ENCODE data around the gene RBMS1. TPM values are rescaled to one million over a fixed set of nuclear protein-coding genes. Genes with fewer than 3 reads are reported as not detected.

RBMS1 gene
- total RNA-seq, 1 experiment from 2014 or later = 77.5 TPM

DNA sequence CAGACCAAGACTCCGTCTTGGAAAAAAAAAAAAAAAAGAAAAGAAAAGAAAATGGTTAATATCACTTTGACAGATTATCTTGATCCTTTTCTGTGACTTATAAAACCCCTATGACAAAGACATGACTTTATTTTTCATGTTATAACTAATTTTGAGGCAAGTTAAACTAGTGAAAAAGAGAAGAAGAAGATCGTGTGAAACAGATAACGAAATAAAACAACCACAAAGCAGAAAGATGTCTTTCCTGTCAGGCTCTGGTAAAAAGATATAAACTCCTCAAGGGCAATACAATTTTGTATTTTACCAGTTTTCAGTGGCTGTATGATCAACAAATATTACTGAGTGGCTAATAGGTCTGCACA is 13.4 kb upstream of the RBMS1 start:
- H3K4me3 Mint-ChIP-seq = no peak overlapping the region
- Histone ChIP-seq H2BK15ac (ENCODE audit: low read depth, low read length) (no peak overlapping the region), H3K23me2 (ENCODE audit: insufficient read length, low read depth, low read length, poor library complexity, severe bottlenecking) (no peaks in the 10 kb centered on the region), H3K4ac (ENCODE audit: low read depth, low read length) (no peak overlapping the region), H4K91ac (ENCODE audit: insufficient read length, low read depth, low read length) (no peak overlapping the region), H3T11ph (ENCODE audit: low read length) (no peak overlapping the region), H3K23ac (ENCODE audit: insufficient read length, low read depth, low read length) (no peak overlapping the region), H4K20me1 (ENCODE audit: control insufficient read depth, insufficient read depth, insufficient read length) (no peaks in the 10 kb centered on the region), H2BK120ac (ENCODE audit: low read depth, low read length, poor library complexity, severe bottlenecking) (no peak overlapping the region), H2BK5ac (ENCODE audit: insufficient read length, low read length) (no peak overlapping the region), H4K5ac (ENCODE audit: insufficient read length, low read depth, low read length) (no peak overlapping the region), H3K27me3 (ENCODE audit: insufficient read depth, low read length) (no peaks in the 10 kb centered on the region), H3K14ac (ENCODE audit: insufficient read depth, low read length) (no peak overlapping the region), H3K4me2 (ENCODE audit: insufficient read depth, insufficient read length, low read length) (no peak overlapping the region), H3K56ac (ENCODE audit: insufficient read length, low read depth, low read length) (no peak overlapping the region), H2BK20ac (ENCODE audit: low read depth, low read length, poor library complexity, severe bottlenecking) (no peak overlapping the region), H3K79me2 (ENCODE audit: insufficient read depth, low read length) (no peaks in the 10 kb centered on the region), H3K4me1 (ENCODE audit: insufficient read depth, low read length) (no peaks in the 10 kb centered on the region), H2AFZ (ENCODE audit: low read length) (no peak overlapping the region), H4K8ac (replicated peaks; ENCODE audit: insufficient read length, low read depth, low read length) (no peak overlapping the region), H3K9me3 (ENCODE audit: control insufficient read depth, low read depth, low read length) (no peaks in the 10 kb centered on the region), H3K79me1 (ENCODE audit: insufficient read depth, low read depth, low read length, poor library complexity, severe bottlenecking) (no peaks in the 10 kb centered on the region), H2AK5ac (ENCODE audit: insufficient read length, low read length) (no peak overlapping the region), H3K18ac (ENCODE audit: insufficient read length, low read depth, low read length) (no peak overlapping the region), H2BK12ac (ENCODE audit: insufficient read length, low read depth, low read length) (no peak overlapping the region), H3K9ac (ENCODE audit: extremely low read depth, insufficient read length, low read length) (no peak overlapping the region), H3K27ac (ENCODE audit: insufficient read length, low read depth, low read length) (no peak overlapping the region)
- no peaks in the 10 kb centered on the region for H3K36me3 Mint-ChIP-seq (ENCODE audit: insufficient read depth in 1 of 3, low read depth in 3 of 3)
- H3K9me3 Mint-ChIP-seq = no peaks in the 10 kb centered on the region
- H3K27me3 Mint-ChIP-seq (ENCODE audit: low read depth) = no peaks in the 10 kb centered on the region
- TF ChIP-seq, protein P1, sequence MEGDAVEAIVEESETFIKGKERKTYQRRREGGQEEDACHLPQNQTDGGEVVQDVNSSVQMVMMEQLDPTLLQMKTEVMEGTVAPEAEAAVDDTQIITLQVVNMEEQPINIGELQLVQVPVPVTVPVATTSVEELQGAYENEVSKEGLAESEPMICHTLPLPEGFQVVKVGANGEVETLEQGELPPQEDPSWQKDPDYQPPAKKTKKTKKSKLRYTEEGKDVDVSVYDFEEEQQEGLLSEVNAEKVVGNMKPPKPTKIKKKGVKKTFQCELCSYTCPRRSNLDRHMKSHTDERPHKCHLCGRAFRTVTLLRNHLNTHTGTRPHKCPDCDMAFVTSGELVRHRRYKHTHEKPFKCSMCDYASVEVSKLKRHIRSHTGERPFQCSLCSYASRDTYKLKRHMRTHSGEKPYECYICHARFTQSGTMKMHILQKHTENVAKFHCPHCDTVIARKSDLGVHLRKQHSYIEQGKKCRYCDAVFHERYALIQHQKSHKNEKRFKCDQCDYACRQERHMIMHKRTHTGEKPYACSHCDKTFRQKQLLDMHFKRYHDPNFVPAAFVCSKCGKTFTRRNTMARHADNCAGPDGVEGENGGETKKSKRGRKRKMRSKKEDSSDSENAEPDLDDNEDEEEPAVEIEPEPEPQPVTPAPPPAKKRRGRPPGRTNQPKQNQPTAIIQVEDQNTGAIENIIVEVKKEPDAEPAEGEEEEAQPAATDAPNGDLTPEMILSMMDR (conservative IDR thresholded peaks at IDR 0.05) = no peak
- H3K4me1 Mint-ChIP-seq = no peaks in the 10 kb centered on the region
- H3K27ac Mint-ChIP-seq = no peak overlapping the region
- DNase-seq = no peak
- no CpG with 5 or more reads among the region's 3 CpGs for WGBS (ENCODE audit: extremely low coverage, insufficient read length, low lambda C conversion rate)

All from H9 (cell line).